Measurements from ENCODE around the gene KAZN.

KAZN gene

DNA sequence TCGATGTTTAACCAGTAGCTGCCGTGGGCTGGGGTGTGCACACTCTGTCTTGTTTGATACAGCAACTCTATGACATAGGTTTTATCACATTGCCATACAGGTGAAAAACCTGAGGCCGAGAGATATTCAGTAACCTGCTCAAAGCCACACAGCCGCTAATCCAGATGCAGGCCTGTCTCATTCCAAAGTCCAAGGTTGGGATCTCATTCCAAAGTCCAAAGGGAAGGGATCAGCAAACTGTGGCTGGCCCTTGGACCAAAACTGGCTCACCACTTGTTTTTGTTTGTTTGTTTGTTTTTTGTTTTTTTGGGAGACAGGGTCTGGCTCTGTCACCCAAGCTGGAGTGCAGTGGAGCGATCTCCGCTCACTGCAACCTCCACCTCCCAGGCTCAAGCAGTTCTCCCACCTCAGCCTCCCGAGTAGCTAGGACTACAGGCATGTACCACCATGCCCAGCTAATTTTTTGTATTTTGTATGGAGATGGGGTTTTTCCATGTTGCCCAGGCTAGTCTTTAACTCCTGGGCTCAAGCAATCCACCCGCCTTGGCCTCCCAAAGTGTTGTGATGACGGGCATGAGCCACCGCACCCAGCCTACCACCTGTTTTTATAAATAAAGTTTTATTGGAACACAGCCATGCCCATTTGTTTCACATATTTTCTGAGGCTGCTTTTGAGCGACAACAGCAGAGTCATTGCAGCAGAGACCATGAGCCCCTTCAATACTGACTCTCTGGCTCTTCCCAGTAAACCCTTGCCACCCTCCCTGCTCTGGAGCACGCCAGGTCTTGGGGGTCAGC, 391.6 kb downstream of the KAZN start:
- Histone ChIP-seq H3K27ac (ENCODE audit: low read depth, low read length, poor library complexity, severe bottlenecking) (no peak overlapping the region), H3K4me3 (ENCODE audit: low read depth, low read length, poor library complexity, severe bottlenecking) (no peak overlapping the region), H3F3A (ENCODE audit: insufficient read depth, low read length) (no peaks in the 10 kb centered on the region), H3K79me2 (ENCODE audit: insufficient read depth, low read length) (no peaks in the 10 kb centered on the region), H3K36me3 (ENCODE audit: insufficient read depth, low read length) (no peaks in the 10 kb centered on the region), H3K9ac (ENCODE audit: low read length) (no peak overlapping the region), H3K27me3 (ENCODE audit: insufficient read depth, low read length) (no peaks in the 10 kb centered on the region), H3K9me2 (ENCODE audit: low read depth, low read length) (no peaks in the 10 kb centered on the region), H4K20me1 (ENCODE audit: insufficient read depth, low read length) (no peaks in the 10 kb centered on the region), H2AFZ (ENCODE audit: low read length) (no peak overlapping the region), H3K4me2 (ENCODE audit: low read length) (no peak overlapping the region), H3K4me1 (ENCODE audit: insufficient read depth, low read length, severe bottlenecking) (no peaks in the 10 kb centered on the region), H3K9me3 (ENCODE audit: low read length) (no peaks in the 10 kb centered on the region)
- TF ChIP-seq, protein P1, sequence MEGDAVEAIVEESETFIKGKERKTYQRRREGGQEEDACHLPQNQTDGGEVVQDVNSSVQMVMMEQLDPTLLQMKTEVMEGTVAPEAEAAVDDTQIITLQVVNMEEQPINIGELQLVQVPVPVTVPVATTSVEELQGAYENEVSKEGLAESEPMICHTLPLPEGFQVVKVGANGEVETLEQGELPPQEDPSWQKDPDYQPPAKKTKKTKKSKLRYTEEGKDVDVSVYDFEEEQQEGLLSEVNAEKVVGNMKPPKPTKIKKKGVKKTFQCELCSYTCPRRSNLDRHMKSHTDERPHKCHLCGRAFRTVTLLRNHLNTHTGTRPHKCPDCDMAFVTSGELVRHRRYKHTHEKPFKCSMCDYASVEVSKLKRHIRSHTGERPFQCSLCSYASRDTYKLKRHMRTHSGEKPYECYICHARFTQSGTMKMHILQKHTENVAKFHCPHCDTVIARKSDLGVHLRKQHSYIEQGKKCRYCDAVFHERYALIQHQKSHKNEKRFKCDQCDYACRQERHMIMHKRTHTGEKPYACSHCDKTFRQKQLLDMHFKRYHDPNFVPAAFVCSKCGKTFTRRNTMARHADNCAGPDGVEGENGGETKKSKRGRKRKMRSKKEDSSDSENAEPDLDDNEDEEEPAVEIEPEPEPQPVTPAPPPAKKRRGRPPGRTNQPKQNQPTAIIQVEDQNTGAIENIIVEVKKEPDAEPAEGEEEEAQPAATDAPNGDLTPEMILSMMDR (IDR thresholded peaks at IDR 0.05; ENCODE audit: low read length): no peak
- no peak for TF ChIP-seq EZH2 (IDR thresholded peaks at IDR 0.05; ENCODE audit: borderline replicate concordance, low read length)

DNA sequence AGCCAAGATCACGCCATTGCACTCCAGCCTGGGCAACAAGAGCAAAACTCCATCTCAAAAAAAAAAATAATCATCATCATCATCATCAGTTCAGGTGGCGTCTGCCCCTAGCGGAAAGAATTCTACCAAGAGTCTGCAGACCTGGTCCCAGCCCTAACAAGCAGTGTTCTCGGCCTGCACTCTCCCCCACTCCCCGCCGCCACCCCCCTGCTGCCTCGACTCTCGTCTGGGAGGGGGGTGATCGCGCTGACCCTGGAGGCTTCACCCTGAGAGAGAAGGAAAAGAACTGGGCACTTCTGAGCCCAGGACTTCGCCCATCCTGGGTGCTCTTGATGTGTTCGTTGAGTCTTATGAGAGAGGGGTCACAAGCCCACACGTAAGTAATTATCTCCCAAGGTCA, 394.9 kb downstream of the KAZN start:
- H3K27me3 ChIP-seq (ENCODE audit: insufficient read depth, low read length): no peaks in the 10 kb centered on the region
- no peaks in the 10 kb centered on the region for H3K9me2 ChIP-seq (ENCODE audit: low read depth, low read length)
- no peaks in the 10 kb centered on the region for H3K4me1 ChIP-seq (ENCODE audit: insufficient read depth, low read length, severe bottlenecking)
- no peak overlapping the region for H2AFZ ChIP-seq (ENCODE audit: low read length)
- H4K20me1 ChIP-seq (ENCODE audit: insufficient read depth, low read length): no peaks in the 10 kb centered on the region
- H3K79me2 ChIP-seq (ENCODE audit: insufficient read depth, low read length): no peaks in the 10 kb centered on the region
- no peak for TF ChIP-seq EZH2 (IDR thresholded peaks at IDR 0.05; ENCODE audit: borderline replicate concordance, low read length)
- TF ChIP-seq, protein P1 (IDR thresholded peaks at IDR 0.05; ENCODE audit: low read length): no peak; the same call in 1 of the 2 replicates
- H3K9me3 ChIP-seq (ENCODE audit: low read length): no peaks in the 10 kb centered on the region
- no peak overlapping the region for H3K4me2 ChIP-seq (ENCODE audit: low read length)
- H3K9ac ChIP-seq (ENCODE audit: low read length): no peak overlapping the region
- H3K36me3 ChIP-seq (ENCODE audit: insufficient read depth, low read length): no peaks in the 10 kb centered on the region
- H3K4me3 ChIP-seq (ENCODE audit: low read depth, low read length, poor library complexity, severe bottlenecking): no peak overlapping the region
- H3F3A ChIP-seq (ENCODE audit: insufficient read depth, low read length): no peaks in the 10 kb centered on the region
- H3K27ac ChIP-seq (ENCODE audit: low read depth, low read length, poor library complexity, severe bottlenecking): no peak overlapping the region

DNA sequence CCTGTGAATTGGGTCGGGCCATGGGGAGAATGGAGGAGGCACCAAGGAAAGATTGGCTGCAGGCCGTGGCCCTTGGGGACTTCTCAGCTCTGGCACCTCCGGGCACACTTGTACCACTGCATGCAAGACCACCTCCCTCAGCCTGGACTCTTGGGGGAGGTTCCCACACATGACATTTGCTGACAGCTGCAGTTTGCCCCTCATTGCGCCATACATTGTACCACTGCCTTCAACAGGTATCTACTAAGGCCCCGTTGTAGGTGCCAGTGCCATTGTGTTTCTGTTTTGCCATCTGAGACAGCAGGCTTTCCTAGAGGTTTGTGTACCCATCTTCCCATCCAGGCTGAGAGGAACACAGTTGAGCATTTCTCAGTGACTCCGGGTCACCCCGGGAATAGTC, 395.7 kb downstream of the KAZN start:
- Histone ChIP-seq H2AFZ (ENCODE audit: low read length) (no peak overlapping the region), H4K20me1 (ENCODE audit: insufficient read depth, low read length) (no peaks in the 10 kb centered on the region), H3K9me2 (ENCODE audit: low read depth, low read length) (no peaks in the 10 kb centered on the region), H3K9ac (ENCODE audit: low read length) (no peak overlapping the region), H3K9me3 (ENCODE audit: low read length) (no peaks in the 10 kb centered on the region), H3K27ac (ENCODE audit: low read depth, low read length, poor library complexity, severe bottlenecking) (no peak overlapping the region), H3K4me2 (ENCODE audit: low read length) (no peak overlapping the region), H3K36me3 (ENCODE audit: insufficient read depth, low read length) (no peaks in the 10 kb centered on the region), H3F3A (ENCODE audit: insufficient read depth, low read length) (no peaks in the 10 kb centered on the region), H3K79me2 (ENCODE audit: insufficient read depth, low read length) (no peaks in the 10 kb centered on the region), H3K4me3 (ENCODE audit: low read depth, low read length, poor library complexity, severe bottlenecking) (no peak overlapping the region), H3K4me1 (ENCODE audit: insufficient read depth, low read length, severe bottlenecking) (no peaks in the 10 kb centered on the region), H3K27me3 (ENCODE audit: insufficient read depth, low read length) (no peaks in the 10 kb centered on the region)
- TF ChIP-seq EZH2 (IDR thresholded peaks at IDR 0.05; ENCODE audit: borderline replicate concordance, low read length): no peak
- TF ChIP-seq, protein P1 (IDR thresholded peaks at IDR 0.05; ENCODE audit: low read length): no peak
